ENCODE data around the gene CAMK1D. TPM values are rescaled to one million over a fixed set of nuclear protein-coding genes. Genes with fewer than 3 reads are reported as not detected.

Gene CAMK1D
- total RNA-seq, 4 donors from 2014 or later = 8.8 to 17.8 (median 13.9) TPM

- TF ChIP-seq CTCF (IDR thresholded peaks at IDR 0.05; ENCODE audit: low read depth) = no peak
These were observed 457.1 kb downstream of the CAMK1D start for GRCh38 chr10:12806228-12807095.

GRCh38 chr10:12807096-12807755 lies 457.9 kb downstream of the CAMK1D start:
- TF ChIP-seq CTCF (IDR thresholded peaks at IDR 0.05; ENCODE audit: low read depth) = no peak

GRCh38 chr10:12808014-12808613 lies 458.8 kb downstream of the CAMK1D start:
- no peak for TF ChIP-seq CTCF (IDR thresholded peaks at IDR 0.05; ENCODE audit: low read depth)

GRCh38 chr10:12811826-12812225 lies 462.5 kb downstream of the CAMK1D start:
- no peak for TF ChIP-seq CTCF (IDR thresholded peaks at IDR 0.05; ENCODE audit: low read depth)

- TF ChIP-seq CTCF (IDR thresholded peaks at IDR 0.05; ENCODE audit: low read depth) = no peak
These were observed 463.2 kb downstream of the CAMK1D start for GRCh38 chr10:12812571-12812970.

GRCh38 chr10:12814166-12814565 lies 464.8 kb downstream of the CAMK1D start:
- no peak for TF ChIP-seq CTCF (IDR thresholded peaks at IDR 0.05; ENCODE audit: low read depth)

- TF ChIP-seq CTCF (IDR thresholded peaks at IDR 0.05; ENCODE audit: low read depth) = no peak
These were observed 469.7 kb downstream of the CAMK1D start for GRCh38 chr10:12819071-12819470.
